Neuronal stem cell (in vitro differentiated cells): ENCODE data around the gene ECHDC1.

Experiments
- DNase-seq: peaks from one replicate; pipeline ENCODE4 v3.0.0-alpha.2; 2013; ENCODE audit warnings: low spot score
- H2AFZ ChIP-seq: one replicate; pipeline ENCODE4 v1.6.1; 2013; ENCODE audit warnings: mild to moderate bottlenecking, low read length, inconsistent platforms
- H2AK5ac ChIP-seq: 2 replicates; pipeline ENCODE4 v1.6.1; 2013; ENCODE audit warnings: low read depth, mild to moderate bottlenecking, inconsistent platforms, low read length, moderate library complexity, mixed read lengths
- H2BK120ac ChIP-seq: 2 replicates; pipeline ENCODE4 v1.6.1; 2013; ENCODE audit warnings: low read depth, mild to moderate bottlenecking, inconsistent platforms, low read length, moderate library complexity, mixed read lengths
- H2BK12ac ChIP-seq: one replicate; pipeline ENCODE4 v1.6.1; 2013; ENCODE audit warnings: low read length, inconsistent platforms
- H2BK15ac ChIP-seq: 2 replicates; pipeline ENCODE4 v1.6.1; 2013; ENCODE audit warnings: mild to moderate bottlenecking, low read length, inconsistent platforms, mixed read lengths
- H2BK5ac ChIP-seq: one replicate; pipeline ENCODE4 v1.6.1; 2013; ENCODE audit warnings: inconsistent platforms, mild to moderate bottlenecking, low read length, moderate library complexity
- H3K14ac ChIP-seq: one replicate; pipeline ENCODE4 v1.6.1; 2013; ENCODE audit warnings: low read length, inconsistent platforms
- H3K18ac ChIP-seq: 2 replicates; pipeline ENCODE4 v1.6.1; 2013; ENCODE audit warnings: low read length, inconsistent platforms
- H3K23ac ChIP-seq: 2 replicates; pipeline ENCODE4 v1.6.1; 2013; ENCODE audit warnings: low read depth, mild to moderate bottlenecking, mixed read lengths, low read length, inconsistent platforms; ENCODE audit not compliant: poor library complexity
- H3K27ac ChIP-seq: replicated peaks from 3 replicates; pipeline ENCODE4 v1.5.1; 2013; ENCODE audit warnings: low read length, inconsistent platforms
- H3K27me3 ChIP-seq, 3 experiments: 2 replicates each; pipeline ENCODE4 v1.6.1; 2013; ENCODE audit warnings: low read length in 3 of 3, mild to moderate bottlenecking in 2 of 3, inconsistent platforms in 1 of 3, low read depth in 1 of 3, mixed read lengths in 1 of 3, moderate library complexity in 1 of 3; ENCODE audit not compliant: control insufficient read depth in 3 of 3, insufficient read depth in 3 of 3
- H3K36me3 ChIP-seq, 2 donors: replicated peaks in 1 of 2; 2 replicates each; pipeline ENCODE4 v1.6.1; 2013; ENCODE audit warnings: low read length in 2 of 2; ENCODE audit not compliant: control insufficient read depth in 2 of 2, insufficient read depth in 2 of 2
- H3K4ac ChIP-seq: 2 replicates; pipeline ENCODE4 v1.6.1; 2013; ENCODE audit warnings: inconsistent platforms, mild to moderate bottlenecking, low read length, moderate library complexity
- H3K4me1 ChIP-seq, 2 donors: 1 replicate in 1 of 2; 2 replicates in 1 of 2; pipeline ENCODE4 v1.6.1; 2013; ENCODE audit warnings: low read length in 2 of 2, low read depth in 1 of 2; ENCODE audit not compliant: control insufficient read depth in 2 of 2, insufficient read depth in 1 of 2
- H3K4me2 ChIP-seq: one replicate; pipeline ENCODE4 v1.6.1; 2013; ENCODE audit warnings: mild to moderate bottlenecking, low read length, inconsistent platforms; ENCODE audit not compliant: insufficient read depth, poor library complexity, severe bottlenecking
- H3K4me3 ChIP-seq, 2 donors: 2 replicates each; pipeline ENCODE4 v1.5.1; 2013; ENCODE audit warnings: low read length in 2 of 2, mild to moderate bottlenecking in 2 of 2, inconsistent platforms in 1 of 2, moderate library complexity in 1 of 2
- H3K79me1 ChIP-seq: one replicate; pipeline ENCODE4 v1.6.1; 2013; ENCODE audit warnings: low read depth, mild to moderate bottlenecking, inconsistent platforms, low read length, moderate library complexity
- H3K9ac ChIP-seq: one replicate; pipeline ENCODE4 v1.6.1; 2013; ENCODE audit warnings: mild to moderate bottlenecking, low read depth, low read length, inconsistent platforms; ENCODE audit not compliant: poor library complexity
- H3K9me3 ChIP-seq, 2 donors: replicated peaks in 1 of 2; 2 replicates each; pipeline versions ENCODE3 to v1.6.1; 2013; ENCODE audit warnings: low read length in 2 of 2, mild to moderate bottlenecking in 2 of 2, inconsistent platforms in 1 of 2, low read depth in 1 of 2, mixed read lengths in 1 of 2, moderate library complexity in 1 of 2; ENCODE audit not compliant: control insufficient read depth in 2 of 2, insufficient read depth in 1 of 2
- H4K8ac ChIP-seq: one replicate; pipeline ENCODE4 v1.6.1; 2013; ENCODE audit warnings: low read depth, mild to moderate bottlenecking, inconsistent platforms, low read length, moderate library complexity
- H4K91ac ChIP-seq: one replicate; pipeline ENCODE4 v1.6.1; 2013; ENCODE audit warnings: low read length, low read depth, mild to moderate bottlenecking, inconsistent platforms; ENCODE audit not compliant: poor library complexity
- WGBS, 2 donors: extraction: QIAGEN DNeasy Blood & Tissue Kit; methylation state at CpG; one replicate each; pipeline ENCODE4 v1.1.7; 2013; ENCODE audit warnings: missing lambda C conversion rate in 2 of 2, mixed read lengths in 1 of 2; ENCODE audit not compliant: insufficient read length in 2 of 2, insufficient replicate concordance in 1 of 2; ENCODE audit errors: extremely low coverage in 2 of 2; 5-methylcytosine and 5-hydroxymethylcytosine counted together

Gene ECHDC1

DNA sequence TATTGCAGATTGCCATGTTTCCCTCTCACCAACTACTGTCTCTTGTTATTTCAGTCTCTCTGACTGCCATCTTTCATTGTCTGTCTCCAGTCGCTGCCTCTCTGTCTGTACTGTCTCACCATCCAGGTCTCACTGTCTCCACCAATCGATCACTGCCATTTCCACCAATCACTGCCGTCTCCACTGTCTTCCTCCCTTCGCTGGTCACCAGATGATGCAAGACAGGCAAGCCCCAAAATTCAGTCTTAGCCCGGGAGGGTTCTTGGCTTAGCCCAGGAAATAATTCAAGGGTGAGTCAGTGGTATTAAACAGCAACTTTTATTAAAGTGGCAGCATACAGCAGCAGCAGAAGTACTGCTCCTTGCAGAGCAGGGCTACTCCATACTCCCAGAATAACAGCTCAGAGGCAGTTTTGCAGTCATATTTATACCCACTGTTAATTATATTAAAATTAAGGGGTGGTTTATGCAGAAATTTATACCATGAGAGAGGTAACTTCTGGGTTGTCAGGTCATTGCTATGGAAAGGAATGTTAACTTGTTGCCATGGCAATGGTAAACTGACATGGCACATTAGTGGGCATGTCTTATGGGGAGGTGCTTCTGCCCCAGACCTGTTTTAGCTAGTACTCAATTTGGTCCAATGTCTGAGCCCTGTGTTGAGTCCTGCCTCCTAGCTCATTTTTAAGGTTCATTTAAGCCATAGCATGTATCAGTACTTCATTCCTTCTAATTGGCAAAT is 23.0 kb upstream of the ECHDC1 start:
- no peak overlapping the region for H4K91ac ChIP-seq
- H3K4me1 ChIP-seq: no peaks in the 10 kb centered on the region
- no peak overlapping the region for H2AFZ ChIP-seq
- no peaks in the 10 kb centered on the region for H3K27me3 ChIP-seq
- H4K8ac ChIP-seq: no peak overlapping the region
- DNase-seq: no peak
- no peak overlapping the region for H3K18ac ChIP-seq
- no peak overlapping the region for H3K9ac ChIP-seq
- no peak overlapping the region for H2BK12ac ChIP-seq
- H2BK120ac ChIP-seq: no peak overlapping the region
- no peak overlapping the region for H3K4me2 ChIP-seq
- H3K9me3 ChIP-seq: peaks cover 0 to 63% of the 10 kb centered on the region in 2 donors
- H3K4ac ChIP-seq: no peak overlapping the region
- no peak overlapping the region for H2BK5ac ChIP-seq
- H3K23ac ChIP-seq: no peak overlapping the region
- H3K14ac ChIP-seq: no peak overlapping the region
- no peak overlapping the region for H2AK5ac ChIP-seq
- no peak overlapping the region for H3K27ac ChIP-seq
- H2BK15ac ChIP-seq: no peak overlapping the region
- no CpG with 5 or more reads among the region's 5 CpGs for WGBS, 2 donors
- H3K36me3 ChIP-seq: peaks cover 1 to 33% of the 10 kb centered on the region in 2 donors
- no peak overlapping the region for H3K4me3 ChIP-seq
- H3K79me1 ChIP-seq: no peaks in the 10 kb centered on the region

DNA sequence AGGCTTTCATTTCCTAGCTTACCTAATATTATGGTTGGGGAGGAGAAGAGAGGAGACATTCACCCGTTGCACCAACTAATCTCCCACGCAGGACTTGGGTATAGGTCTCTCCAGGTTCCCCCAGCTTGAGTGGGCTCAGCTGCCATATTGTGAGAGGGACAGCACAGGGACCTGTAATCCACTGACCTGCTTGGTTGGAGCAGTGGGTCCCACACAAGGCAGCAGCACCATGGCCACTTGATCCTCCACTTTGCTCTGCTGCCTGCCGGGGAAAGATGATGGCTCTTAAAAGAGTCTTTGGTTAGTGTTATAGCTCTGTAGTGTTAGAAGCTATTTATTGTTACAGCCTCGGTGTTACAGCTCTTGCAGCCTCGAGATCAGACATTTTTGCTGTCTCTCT is 22.5 kb upstream of the ECHDC1 start:
- Histone ChIP-seq H2BK12ac (no peak overlapping the region), H3K4me1 (no peaks in the 10 kb centered on the region), H3K4me3 (no peak overlapping the region), H3K27me3 (no peaks in the 10 kb centered on the region), H3K14ac (no peak overlapping the region), H2AFZ (no peak overlapping the region), H3K9me3 (peaks cover 0 to 58% of the 10 kb centered on the region in 2 donors), H3K27ac (no peak overlapping the region), H4K91ac (no peak overlapping the region), H2BK120ac (no peak overlapping the region), H3K79me1 (no peaks in the 10 kb centered on the region), H3K18ac (no peak overlapping the region), H4K8ac (no peak overlapping the region), H3K9ac (no peak overlapping the region), H3K23ac (no peak overlapping the region), H3K4ac (no peak overlapping the region), H2BK5ac (no peak overlapping the region), H3K36me3 (peaks cover 1 to 38% of the 10 kb centered on the region in 2 donors), H2BK15ac (no peak overlapping the region), H2AK5ac (no peak overlapping the region), H3K4me2 (no peak overlapping the region)
- WGBS, 2 donors: no CpG with 5 or more reads among the region's 5 CpGs
- no peak for DNase-seq

DNA sequence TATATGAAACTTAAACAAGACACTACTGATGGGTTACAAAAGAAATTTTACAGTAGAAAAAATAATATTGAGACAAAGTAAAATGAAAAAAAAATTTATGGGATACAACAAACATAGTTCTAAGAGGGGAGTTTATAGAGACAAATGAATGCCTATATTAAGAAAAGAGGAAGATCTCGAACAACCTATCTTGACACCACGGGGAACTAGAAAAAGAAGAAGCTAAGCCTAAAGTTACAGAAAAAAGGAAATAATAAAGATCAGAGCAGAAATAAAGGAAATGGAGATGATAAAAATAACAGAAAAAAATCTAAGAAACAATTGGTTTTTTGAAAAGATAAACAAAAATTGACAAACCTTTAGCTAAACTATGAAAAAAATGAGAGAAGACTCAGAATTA is 9.1 kb upstream of the ECHDC1 start:
- Histone ChIP-seq H3K27ac (no peak overlapping the region), H3K14ac (no peak overlapping the region), H2BK12ac (no peak overlapping the region), H2BK15ac (no peak overlapping the region), H3K9ac (no peak overlapping the region), H3K18ac (no peak overlapping the region), H4K91ac (no peak overlapping the region), H3K4me1 (no peaks in the 10 kb centered on the region), H3K79me1 (peaks cover 2% of the 10 kb centered on the region), H3K4me3 (no peak overlapping the region), H3K4ac (no peak overlapping the region), H3K9me3 (peaks cover 7 to 52% of the 10 kb centered on the region in 2 donors), H3K27me3 (no peaks in the 10 kb centered on the region), H3K4me2 (no peak overlapping the region), H4K8ac (no peak overlapping the region), H3K36me3 (peaks cover 0 to 3% of the 10 kb centered on the region in 2 donors), H2AK5ac (no peak overlapping the region), H2BK5ac (no peak overlapping the region), H2AFZ (no peak overlapping the region), H2BK120ac (no peak overlapping the region), H3K23ac (no peak overlapping the region)
- DNase-seq: no peak
- WGBS, 2 donors: no CpG with 5 or more reads among the region's 2 CpGs

DNA sequence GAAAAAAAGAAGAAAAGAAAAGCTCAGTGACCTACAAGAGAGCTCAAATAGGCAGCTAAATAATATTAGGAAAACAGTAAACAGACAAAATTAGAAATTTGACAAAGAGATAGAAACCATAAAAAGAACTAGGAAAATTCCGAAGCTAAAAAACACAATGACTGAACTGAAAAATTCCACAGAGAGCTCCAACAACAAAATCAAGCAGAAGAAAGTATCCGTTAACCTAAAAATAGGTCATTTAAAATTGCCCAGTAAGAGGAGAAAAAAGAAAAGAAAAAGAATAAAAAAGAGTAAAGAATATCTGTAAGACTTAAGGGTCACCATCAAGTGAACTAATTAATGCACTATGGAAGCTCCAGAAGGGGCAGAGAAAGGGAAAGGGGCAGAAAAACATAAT is 6.6 kb upstream of the ECHDC1 start:
- no peak overlapping the region for H3K4me2 ChIP-seq
- no peak overlapping the region for H4K91ac ChIP-seq
- no peak overlapping the region for H2AK5ac ChIP-seq
- H3K79me1 ChIP-seq: peaks cover 2% of the 10 kb centered on the region
- no peak overlapping the region for H2BK15ac ChIP-seq
- no peak overlapping the region for H3K14ac ChIP-seq
- no CpG with 5 or more reads among the region's 2 CpGs for WGBS, 2 donors
- H3K36me3 ChIP-seq: peaks cover 0 to 14% of the 10 kb centered on the region in 2 donors
- no peak overlapping the region for H2BK120ac ChIP-seq
- H2BK12ac ChIP-seq: no peak overlapping the region
- no peak overlapping the region for H3K9ac ChIP-seq
- no peaks in the 10 kb centered on the region for H3K27me3 ChIP-seq
- H4K8ac ChIP-seq: no peak overlapping the region
- no peak overlapping the region for H3K18ac ChIP-seq
- no peak overlapping the region for H2AFZ ChIP-seq
- H3K23ac ChIP-seq: no peak overlapping the region
- no peak overlapping the region for H2BK5ac ChIP-seq
- no peak overlapping the region for H3K27ac ChIP-seq
- no peak for DNase-seq
- H3K4me3 ChIP-seq: no peak overlapping the region
- peaks cover 6 to 60% of the 10 kb centered on the region in 2 donors for H3K9me3 ChIP-seq
- no peak overlapping the region for H3K4ac ChIP-seq
- no peaks in the 10 kb centered on the region for H3K4me1 ChIP-seq
